ENCODE data around the gene GALNS. TPM values are rescaled to one million over a fixed set of nuclear protein-coding genes. Genes with fewer than 3 reads are reported as not detected.

Gene GALNS
- total RNA-seq, 2 experiments from 2014 or later: 18.4 to 19.7 TPM

GRCh38 chr16:88805887-88806393 lies 50.8 kb downstream of the GALNS start:
- peaks cover 23% of the 10 kb centered on the region for H3K36me3 ChIP-seq (ENCODE audit: insufficient read depth, low read length)
- H3K4me3 Mint-ChIP-seq: no peak overlapping the region
- no peaks in the 10 kb centered on the region for H3K9me3 ChIP-seq (ENCODE audit: control insufficient read depth in 1 of 2, insufficient read depth in 1 of 2, low read length in 2 of 2)
- no peaks in the 10 kb centered on the region for H3K27me3 ChIP-seq (ENCODE audit: control insufficient read depth in 1 of 2, insufficient read depth in 2 of 2, low read length in 2 of 2)
- ChIA-PET POLR2A (interaction anchor here (0.7 to 2.4 kb wide), 4 partner anchors 11 to 51 kb away, joined by 3 to 6 read pairs (median 4); partner anchors contain the start of genes GALNS and TRAPPC2L), CTCF (no interaction called here)
- H3K27ac ChIP-seq (ENCODE audit: low read depth in 1 of 2, low read length in 2 of 2): no peak overlapping the region
- H3K4me1 ChIP-seq (ENCODE audit: insufficient read depth, low read length): peaks cover 42% of the 10 kb centered on the region
- H3K9me3 Mint-ChIP-seq: no peaks in the 10 kb centered on the region
- peaks cover 4% of the 10 kb centered on the region for H3K36me3 Mint-ChIP-seq (ENCODE audit: low read depth)
- ATAC-seq (ENCODE audit: poor library complexity) (no peak), DNase-seq (no peak)
- TF ChIP-seq CTCF (IDR thresholded peaks at IDR 0.05): no peak
- no peaks in the 10 kb centered on the region for H3K27me3 Mint-ChIP-seq
- intact Hi-C loops (cut with DNase I, micrococcal nuclease): no loop called here
- no peak overlapping the region for H3K27ac Mint-ChIP-seq
- no peak overlapping the region for H3K4me3 ChIP-seq (ENCODE audit: low read length)
- H3K4me1 Mint-ChIP-seq (ENCODE audit: low read depth): peaks cover 15% of the 10 kb centered on the region

DNA sequence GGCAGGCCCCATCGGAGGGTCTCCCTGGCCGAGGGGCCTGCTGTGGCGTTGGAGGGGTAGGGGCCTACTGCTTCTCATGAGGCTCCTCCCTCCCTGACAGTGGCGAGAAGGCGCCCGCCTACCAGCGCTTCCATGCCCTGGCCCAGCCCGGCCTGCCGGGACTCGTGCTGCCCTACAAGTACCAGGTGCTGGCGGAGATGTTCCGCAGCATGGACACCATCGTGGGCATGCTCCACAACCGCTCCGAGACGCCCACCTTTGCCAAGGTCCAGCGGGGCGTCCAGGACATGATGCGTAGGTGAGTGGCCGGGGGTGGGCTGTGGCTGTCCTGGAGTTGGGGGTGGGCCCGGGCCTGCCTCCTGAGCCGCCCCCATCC lies 51.4 kb downstream of the GALNS start:
- Histone ChIP-seq H3K4me3 (ENCODE audit: low read length) (no peak overlapping the region), H3K27ac (ENCODE audit: low read depth in 1 of 2, low read length in 2 of 2) (no peak overlapping the region), H3K36me3 (ENCODE audit: insufficient read depth, low read length) (peaks cover 23% of the 10 kb centered on the region), H3K4me1 (ENCODE audit: insufficient read depth, low read length) (peaks cover 39% of the 10 kb centered on the region), H3K27me3 (ENCODE audit: control insufficient read depth in 1 of 2, insufficient read depth in 2 of 2, low read length in 2 of 2) (no peaks in the 10 kb centered on the region), H3K9me3 (ENCODE audit: control insufficient read depth in 1 of 2, insufficient read depth in 1 of 2, low read length in 2 of 2) (no peaks in the 10 kb centered on the region)
- no peak for ATAC-seq (ENCODE audit: poor library complexity)
- Mint-ChIP-seq H3K9me3 (no peaks in the 10 kb centered on the region), H3K36me3 (ENCODE audit: low read depth) (peaks cover 4% of the 10 kb centered on the region), H3K4me1 (ENCODE audit: low read depth) (peaks cover 21% of the 10 kb centered on the region), H3K4me3 (no peak overlapping the region), H3K27ac (no peak overlapping the region), H3K27me3 (no peaks in the 10 kb centered on the region)
- intact Hi-C loops (cut with DNase I, micrococcal nuclease): no loop called here
- CTCF ChIA-PET: interaction anchor here (1.2 kb wide), 1 partner anchor 10 kb away, joined by 3 read pairs; no protein-coding TSS in a partner anchor
- POLR2A ChIA-PET: interaction anchor here (1.0 to 1.6 kb wide), 2 partner anchors 11 to 52 kb away, joined by 3 to 5 read pairs; partner anchors contain the start of genes GALNS and TRAPPC2L
- DNase-seq: peak in 2 of 14 experiments; percentile 33 to 41
- no peak for TF ChIP-seq CTCF (IDR thresholded peaks at IDR 0.05)

DNA sequence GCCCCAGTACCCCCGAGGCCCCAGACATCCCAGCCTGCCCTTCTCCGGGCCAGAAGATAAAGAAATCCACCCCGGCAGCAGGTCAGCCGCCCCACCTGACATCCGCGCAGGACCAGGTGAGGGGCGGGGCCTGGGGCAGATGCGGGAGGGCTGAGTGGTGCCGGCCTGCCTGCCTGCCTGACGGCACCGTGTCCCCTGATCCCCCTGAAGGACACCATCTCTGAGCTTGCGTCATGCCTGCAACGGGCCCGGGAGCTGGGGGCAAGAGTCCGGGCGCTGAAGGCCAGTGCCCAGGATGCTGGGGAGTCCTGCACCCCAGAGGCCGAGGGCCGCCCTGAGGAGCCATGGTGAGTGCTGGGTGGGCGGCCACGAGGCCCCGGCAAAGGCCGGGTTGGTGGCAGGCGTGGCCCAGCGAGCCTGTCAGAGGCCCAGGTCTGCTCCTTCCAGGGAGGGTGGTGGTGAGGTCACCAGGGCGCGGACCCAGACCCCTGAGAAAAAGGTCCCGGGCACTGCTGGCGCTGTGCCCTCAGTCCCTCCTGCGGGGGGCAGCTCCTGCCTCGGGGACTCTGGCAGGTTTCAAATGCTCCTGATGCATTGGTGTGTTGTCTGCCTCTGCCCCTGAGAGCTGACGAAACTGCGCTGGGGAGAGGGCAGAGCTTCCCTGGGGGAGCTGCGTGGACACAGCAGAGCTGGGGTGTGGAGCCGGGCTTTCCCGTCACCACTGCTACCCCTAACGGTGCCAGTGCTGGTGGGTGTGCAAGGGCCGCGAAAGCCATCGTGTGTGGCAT lies 52.0 kb downstream of the GALNS start:
- peak in 3 of 14 experiments; percentile 42 to 58 (median 43) for DNase-seq
- Histone ChIP-seq H3K9me3 (ENCODE audit: control insufficient read depth in 1 of 2, insufficient read depth in 1 of 2, low read length in 2 of 2) (no peaks in the 10 kb centered on the region), H3K27ac (ENCODE audit: low read depth in 1 of 2, low read length in 2 of 2) (no peak overlapping the region), H3K4me1 (ENCODE audit: insufficient read depth, low read length) (peaks cover 39% of the 10 kb centered on the region), H3K27me3 (ENCODE audit: control insufficient read depth in 1 of 2, insufficient read depth in 2 of 2, low read length in 2 of 2) (no peaks in the 10 kb centered on the region), H3K36me3 (ENCODE audit: insufficient read depth, low read length) (peaks cover 17% of the 10 kb centered on the region), H3K4me3 (ENCODE audit: low read length) (no peak overlapping the region)
- Mint-ChIP-seq H3K4me1 (ENCODE audit: low read depth) (peaks cover 26% of the 10 kb centered on the region), H3K36me3 (ENCODE audit: low read depth) (peaks cover 4% of the 10 kb centered on the region), H3K27ac (no peak overlapping the region), H3K9me3 (no peaks in the 10 kb centered on the region), H3K27me3 (no peaks in the 10 kb centered on the region), H3K4me3 (peak overlapping the region; percentile 48)
- no peak for TF ChIP-seq CTCF (IDR thresholded peaks at IDR 0.05)
- intact Hi-C loops (cut with DNase I, micrococcal nuclease): no loop called here
- ATAC-seq (ENCODE audit: poor library complexity): no peak
- CTCF ChIA-PET: interaction anchor here (1.2 kb wide), 1 partner anchor 11 kb away, joined by 3 read pairs; no protein-coding TSS in a partner anchor
- POLR2A ChIA-PET: interaction anchor here (1.0 to 1.2 kb wide), 2 partner anchors 10 to 101 kb away, joined by 3 read pairs; no protein-coding TSS in a partner anchor
